DOHH2 (cell line): ENCODE measurements around the gene SLC7A14.

Experiments used
- H3F3A ChIP-seq: fragments of 200-600 bp; sonication (generic), shearing (Covaris generic); 2 replicates; pipeline ENCODE4 v1.6.0; 2016; ENCODE audit warnings: antibody characterized with exemption, mild to moderate bottlenecking; ENCODE audit not compliant: control insufficient read depth, insufficient read depth
- H3K27ac ChIP-seq: fragments of 200-600 bp; sonication (generic); 2 replicates; pipeline ENCODE4 v1.5.1; 2014; ENCODE audit warnings: low read depth, mild to moderate bottlenecking, low read length, moderate library complexity
- H3K27me3 ChIP-seq: fragments of 200-600 bp; sonication (generic); 2 replicates; pipeline ENCODE4 v1.6.1; 2014; ENCODE audit warnings: mild to moderate bottlenecking, low read length, mixed read lengths; ENCODE audit not compliant: control insufficient read depth
- H3K36me3 ChIP-seq: fragments of 200-600 bp; sonication (generic); 2 replicates; pipeline ENCODE4 v1.6.1; 2014; ENCODE audit warnings: mild to moderate bottlenecking, low read length, moderate library complexity, mixed read lengths; ENCODE audit not compliant: control insufficient read depth
- H3K4me1 ChIP-seq: fragments of 200-600 bp; sonication (generic); 2 replicates; pipeline ENCODE4 v1.6.1; 2014; ENCODE audit warnings: mild to moderate bottlenecking, low read length, mixed read lengths; ENCODE audit not compliant: control insufficient read depth
- H3K4me2 ChIP-seq: fragments of 200-600 bp; sonication (generic); 2 replicates; pipeline ENCODE4 v1.6.0; 2014; ENCODE audit warnings: mild to moderate bottlenecking, low read length, moderate library complexity
- H3K4me3 ChIP-seq: fragments of 200-600 bp; sonication (generic); 2 replicates; pipeline ENCODE4 v1.5.1; 2014; ENCODE audit warnings: mild to moderate bottlenecking, low read length, mixed read lengths
- H3K79me2 ChIP-seq: fragments of 200-600 bp; sonication (generic); 2 replicates; pipeline ENCODE4 v1.6.1; 2014; ENCODE audit warnings: mild to moderate bottlenecking, low read length, mixed read lengths; ENCODE audit not compliant: control insufficient read depth
- H3K9me2 ChIP-seq: fragments of 200-600 bp; sonication (generic); replicated peaks from 2 replicates; pipeline ENCODE4 v1.6.1; 2014; ENCODE audit warnings: mild to moderate bottlenecking, low read length, mixed read lengths; ENCODE audit not compliant: control insufficient read depth
- H3K9me3 ChIP-seq: fragments of 200-600 bp; sonication (generic); 2 replicates; pipeline ENCODE4 v1.6.1; 2014; ENCODE audit warnings: antibody characterized with exemption, low read length, mixed read lengths; ENCODE audit not compliant: control insufficient read depth, insufficient read depth
- H4K20me1 ChIP-seq: fragments of 200-600 bp; sonication (generic); 2 replicates; pipeline ENCODE4 v1.6.0; 2014; ENCODE audit warnings: low read depth, mild to moderate bottlenecking, antibody characterized with exemption, low read length, moderate library complexity; ENCODE audit not compliant: control insufficient read depth, insufficient read depth
- EZH2phosphoT487 ChIP-seq: fragments of 200-600 bp; sonication (generic); IDR thresholded peaks from 2 replicates; pipeline ENCODE4 v1.6.1; 2017; ENCODE audit warnings: borderline replicate concordance, mild to moderate bottlenecking, antibody characterized with exemption, low read length, moderate library complexity, mixed read lengths
- TF ChIP-seq, protein P1 (sequence below): fragments of 200-600 bp; sonication (generic); IDR thresholded peaks from one replicate; pipeline ENCODE4 v1.5.1; 2014; ENCODE audit warnings: antibody characterized with exemption, mild to moderate bottlenecking, low read depth, low read length; ENCODE audit not compliant: poor library complexity, severe bottlenecking

The SLC7A14 gene

DNA sequence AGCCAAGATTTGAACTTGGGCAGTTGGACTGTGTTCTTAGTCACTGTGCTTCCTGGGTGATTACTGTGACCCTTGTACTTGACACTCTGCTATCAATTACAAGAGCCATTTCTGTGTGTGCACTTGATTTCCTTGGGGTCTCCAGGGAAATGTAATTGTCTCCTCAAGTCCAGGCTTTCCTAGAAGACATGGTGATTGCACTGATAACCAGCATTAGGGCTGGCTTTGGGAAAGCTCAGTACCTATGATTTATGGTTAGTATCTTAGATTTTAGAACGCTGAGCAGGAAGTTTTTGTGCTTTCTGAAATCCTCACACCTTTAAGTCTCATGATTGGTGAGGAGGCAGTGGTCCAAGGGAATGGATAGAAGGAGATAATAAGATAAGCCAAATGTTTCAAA is 168.8 kb downstream of the SLC7A14 start:
- Histone ChIP-seq H3K4me3 (no peak overlapping the region), H3K79me2 (no peaks in the 10 kb centered on the region), H3K4me2 (no peak overlapping the region), H3K27ac (no peak overlapping the region), H3K36me3 (no peaks in the 10 kb centered on the region), H3K9me2 (no peaks in the 10 kb centered on the region), H3F3A (no peaks in the 10 kb centered on the region), H4K20me1 (no peaks in the 10 kb centered on the region), H3K27me3 (no peaks in the 10 kb centered on the region), H3K4me1 (no peaks in the 10 kb centered on the region), H3K9me3 (no peaks in the 10 kb centered on the region)
- TF ChIP-seq, protein P1, sequence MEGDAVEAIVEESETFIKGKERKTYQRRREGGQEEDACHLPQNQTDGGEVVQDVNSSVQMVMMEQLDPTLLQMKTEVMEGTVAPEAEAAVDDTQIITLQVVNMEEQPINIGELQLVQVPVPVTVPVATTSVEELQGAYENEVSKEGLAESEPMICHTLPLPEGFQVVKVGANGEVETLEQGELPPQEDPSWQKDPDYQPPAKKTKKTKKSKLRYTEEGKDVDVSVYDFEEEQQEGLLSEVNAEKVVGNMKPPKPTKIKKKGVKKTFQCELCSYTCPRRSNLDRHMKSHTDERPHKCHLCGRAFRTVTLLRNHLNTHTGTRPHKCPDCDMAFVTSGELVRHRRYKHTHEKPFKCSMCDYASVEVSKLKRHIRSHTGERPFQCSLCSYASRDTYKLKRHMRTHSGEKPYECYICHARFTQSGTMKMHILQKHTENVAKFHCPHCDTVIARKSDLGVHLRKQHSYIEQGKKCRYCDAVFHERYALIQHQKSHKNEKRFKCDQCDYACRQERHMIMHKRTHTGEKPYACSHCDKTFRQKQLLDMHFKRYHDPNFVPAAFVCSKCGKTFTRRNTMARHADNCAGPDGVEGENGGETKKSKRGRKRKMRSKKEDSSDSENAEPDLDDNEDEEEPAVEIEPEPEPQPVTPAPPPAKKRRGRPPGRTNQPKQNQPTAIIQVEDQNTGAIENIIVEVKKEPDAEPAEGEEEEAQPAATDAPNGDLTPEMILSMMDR = no peak
- no peak for TF ChIP-seq EZH2phosphoT487

GRCh38 chr3:170414202-170414663 is 171.6 kb downstream of the SLC7A14 start:
- no peak overlapping the region for H3K4me2 ChIP-seq
- no peak overlapping the region for H3K4me3 ChIP-seq
- H3K27ac ChIP-seq = no peak overlapping the region
- H3K36me3 ChIP-seq = no peaks in the 10 kb centered on the region
- H3K4me1 ChIP-seq = 0 out of 2 replicates have a peak, but pooled peaks cover 3% of the 10 kb centered on the region
- H3K79me2 ChIP-seq = no peaks in the 10 kb centered on the region
- H3F3A ChIP-seq = no peaks in the 10 kb centered on the region
- no peaks in the 10 kb centered on the region for H3K9me3 ChIP-seq
- TF ChIP-seq EZH2phosphoT487 = no peak
- TF ChIP-seq, protein P1 = peak; percentile 93
- H3K9me2 ChIP-seq = no peaks in the 10 kb centered on the region
- H4K20me1 ChIP-seq = no peaks in the 10 kb centered on the region
- H3K27me3 ChIP-seq = no peaks in the 10 kb centered on the region

DNA sequence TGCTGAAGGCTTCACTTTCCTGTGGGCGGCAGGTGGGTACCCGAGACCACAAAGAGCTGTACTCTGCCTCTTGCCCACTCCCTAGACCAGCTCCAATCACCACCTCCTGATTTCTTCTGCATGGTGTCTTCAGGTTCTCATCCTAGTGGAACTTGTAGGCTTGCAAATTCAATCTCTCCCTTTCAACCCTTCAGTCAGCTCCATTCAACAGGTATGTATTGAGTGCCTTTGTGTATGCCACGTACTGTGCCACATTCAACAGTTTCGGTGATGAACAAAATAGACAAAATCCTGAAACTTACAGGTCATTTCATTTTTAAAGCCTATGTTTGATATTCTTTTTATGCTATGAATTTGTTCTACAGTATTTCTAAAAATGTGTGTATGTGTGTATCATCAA is 172.6 kb downstream of the SLC7A14 start:
- Histone ChIP-seq H3K27ac (no peak overlapping the region), H4K20me1 (no peaks in the 10 kb centered on the region), H3K27me3 (no peaks in the 10 kb centered on the region), H3K9me2 (no peaks in the 10 kb centered on the region), H3K9me3 (no peaks in the 10 kb centered on the region), H3F3A (no peaks in the 10 kb centered on the region), H3K4me1 (0 out of 2 replicates have a peak, but pooled peaks cover 3% of the 10 kb centered on the region), H3K4me3 (no peak overlapping the region), H3K79me2 (no peaks in the 10 kb centered on the region), H3K4me2 (no peak overlapping the region), H3K36me3 (no peaks in the 10 kb centered on the region)
- no peak for TF ChIP-seq EZH2phosphoT487
- TF ChIP-seq, protein P1 = no peak
